Spleen (tissue), 11 donors: ENCODE results near the gene LPCAT3. TPM values are rescaled to one million over a fixed set of nuclear protein-coding genes. Genes with fewer than 3 reads are reported as not detected.

Experiments
- DNase-seq: peaks from one replicate; pipeline ENCODE4 v3.0.0-alpha.2; 2020
- H3K27ac ChIP-seq, 8 donors: fragments of 200-600 bp; sonication (generic) in 7 of 8; 1 replicate in 4 of 8; 2 replicates in 4 of 8; pipeline versions ENCODE4 v1.5.0 to v1.8.0; 2016 to 2021; ENCODE audit warnings: inconsistent platforms in 4 of 8, mild to moderate bottlenecking in 4 of 8, moderate library complexity in 1 of 8
- H3K27me3 ChIP-seq, 7 donors: fragments of 200-600 bp; sonication (generic) in 6 of 7; replicated peaks in 1 of 7; 1 replicate in 4 of 7; 2 replicates in 3 of 7; pipeline versions ENCODE4 v1.5.0 to v1.8.0; 2016 to 2021; ENCODE audit warnings: inconsistent platforms in 3 of 7, mild to moderate bottlenecking in 1 of 7
- H3K36me3 ChIP-seq, 6 donors: fragments of 200-600 bp; sonication (generic) in 5 of 6; 1 replicate in 4 of 6; 2 replicates in 2 of 6; pipeline versions ENCODE4 v1.5.0 to v1.8.0; 2016 to 2021; ENCODE audit warnings: inconsistent platforms in 2 of 6
- H3K4me1 ChIP-seq, 6 donors: fragments of 200-600 bp; sonication (generic) in 5 of 6; 1 replicate in 3 of 6; 2 replicates in 3 of 6; pipeline versions ENCODE4 v1.5.0 to v1.8.0; 2016 to 2021; ENCODE audit warnings: inconsistent platforms in 3 of 6
- H3K4me3 ChIP-seq, 8 donors: fragments of 200-600 bp; sonication (generic) in 7 of 8; 1 replicate in 4 of 8; 2 replicates in 4 of 8; pipeline versions ENCODE4 v1.5.0 to v1.8.0; 2016 to 2021; ENCODE audit warnings: inconsistent platforms in 4 of 8, mild to moderate bottlenecking in 4 of 8, moderate library complexity in 2 of 8
- H3K9me3 ChIP-seq, 8 donors: fragments of 200-600 bp; sonication (generic) in 7 of 8; 1 replicate in 4 of 8; 2 replicates in 4 of 8; pipeline versions ENCODE4 v1.5.0 to v1.8.0; 2016 to 2021; ENCODE audit warnings: inconsistent platforms in 4 of 8
- POLR2A ChIP-seq, 3 donors: fragments of 450-650 bp; IDR thresholded peaks; one replicate each; pipeline ENCODE4 v1.5.1; 2017; ENCODE audit warnings: antibody characterized with exemption in 3 of 3, mild to moderate bottlenecking in 1 of 3
- POLR2AphosphoS5 ChIP-seq, 3 donors: sonication (generic); formaldehyde crosslinking; IDR thresholded peaks; one replicate each; pipeline ENCODE4 v1.5.1; 2017; ENCODE audit warnings: antibody characterized with exemption in 3 of 3
- WGBS, 5 donors: extraction: QIAGEN DNeasy Blood & Tissue Kit in 3 of 5; methylation state at CpG; one replicate each; pipeline versions ENCODE4 v1.1.5 to v1.1.7; 2013 to 2018; 5-methylcytosine and 5-hydroxymethylcytosine counted together
- intact Hi-C: fragments of 100-400 bp; cut with DNase I; formaldehyde crosslinking; loops from one replicate; pipeline ENCODE4 v1.15.0; 2023; ENCODE audit warnings: low total_unique reads
- polyA plus RNA-seq, 3 donors: library from polyadenylated mRNA; stranded (reverse); fragments of 200-250 nt; gene quantifications; one replicate each; pipeline ENCODE4 v1.2.1, GENCODE V29; 2013
- total RNA-seq, 7 donors: library from RNA; depleted of rRNA in 3 of 7; stranded (reverse); fragments of >200 nt in 3 of 7; fragmentation: NEBNext Ultra II Directional in 4 of 7; extraction: Animal tissue kit (Norgen Biotek cat#: 25700) in 4 of 7; gene quantifications; one replicate each; pipeline versions ENCODE4 v1.1.0 to v1.2.1, GENCODE V29; 2016 to 2021
- TF ChIP-seq, protein P1 (sequence below), 11 experiments: fragments of 200-600 bp in 7 of 11; fragments of 450-650 bp in 4 of 11; sonication (generic) in 4 of 11; IDR thresholded peaks in 8 of 11; conservative IDR thresholded peaks in 3 of 11; 1 replicate in 7 of 11; 2 replicates in 4 of 11; pipeline versions ENCODE4 v1.4.0 to v1.8.0; 2016 to 2021; ENCODE audit warnings: antibody characterized with exemption in 11 of 11, inconsistent platforms in 4 of 11, mild to moderate bottlenecking in 1 of 11
- donor health status: healthy with polysubstance abuse.
- donor health status: DM: no; HTN: no; CAD: no; lungs with moderate emphysema.
- donor health status: DM: no; HTN: no; CAD: no.
- donor health status: Bipolar disorder and iron deficiency.
- donor health status: healthy.
- donor health status: DM: no; HTN: no; CAD: no.
- donor health status: DM: yes; HTN: yes; CAD: no.

Gene LPCAT3
- total and polyA plus RNA-seq, 10 donors = 9.7 to 52.5 (median 36.9) TPM

GRCh38 chr12:7016958-7017571, 1.2 kb downstream of the LPCAT3 start:
- Histone ChIP-seq H3K27ac (peak overlapping the region in 4 of 8 donors; percentile 92 to 98 (median 96)), H3K4me3 (peak overlapping the region in 7 of 8 donors; percentile 56 to 84 (median 77)), H3K27me3 (no peaks in the 10 kb centered on the region), H3K36me3 (peaks cover 0 to 36% (median 3%) of the 10 kb centered on the region in 6 donors), H3K9me3 (no peaks in the 10 kb centered on the region), H3K4me1 (peaks cover 12 to 53% (median 27%) of the 10 kb centered on the region in 6 donors)
- 75 to 82% (median 76%) methylated on average over 6 of the region's 6 CpGs for WGBS, 5 donors
- intact Hi-C loops = loop anchor here (10.0 kb wide), 1 partner anchor 78 kb away; the partner anchor contains the start of gene C1R
- TF ChIP-seq, protein P1, sequence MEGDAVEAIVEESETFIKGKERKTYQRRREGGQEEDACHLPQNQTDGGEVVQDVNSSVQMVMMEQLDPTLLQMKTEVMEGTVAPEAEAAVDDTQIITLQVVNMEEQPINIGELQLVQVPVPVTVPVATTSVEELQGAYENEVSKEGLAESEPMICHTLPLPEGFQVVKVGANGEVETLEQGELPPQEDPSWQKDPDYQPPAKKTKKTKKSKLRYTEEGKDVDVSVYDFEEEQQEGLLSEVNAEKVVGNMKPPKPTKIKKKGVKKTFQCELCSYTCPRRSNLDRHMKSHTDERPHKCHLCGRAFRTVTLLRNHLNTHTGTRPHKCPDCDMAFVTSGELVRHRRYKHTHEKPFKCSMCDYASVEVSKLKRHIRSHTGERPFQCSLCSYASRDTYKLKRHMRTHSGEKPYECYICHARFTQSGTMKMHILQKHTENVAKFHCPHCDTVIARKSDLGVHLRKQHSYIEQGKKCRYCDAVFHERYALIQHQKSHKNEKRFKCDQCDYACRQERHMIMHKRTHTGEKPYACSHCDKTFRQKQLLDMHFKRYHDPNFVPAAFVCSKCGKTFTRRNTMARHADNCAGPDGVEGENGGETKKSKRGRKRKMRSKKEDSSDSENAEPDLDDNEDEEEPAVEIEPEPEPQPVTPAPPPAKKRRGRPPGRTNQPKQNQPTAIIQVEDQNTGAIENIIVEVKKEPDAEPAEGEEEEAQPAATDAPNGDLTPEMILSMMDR (IDR thresholded peaks at IDR 0.05 in 8 of 11, conservative IDR thresholded peaks at IDR 0.05 in 3 of 11) = no peak
- TF ChIP-seq POLR2AphosphoS5 (IDR thresholded peaks at IDR 0.05) = no peak
- no peak for TF ChIP-seq POLR2A (IDR thresholded peaks at IDR 0.05)
- no peak for DNase-seq

DNA sequence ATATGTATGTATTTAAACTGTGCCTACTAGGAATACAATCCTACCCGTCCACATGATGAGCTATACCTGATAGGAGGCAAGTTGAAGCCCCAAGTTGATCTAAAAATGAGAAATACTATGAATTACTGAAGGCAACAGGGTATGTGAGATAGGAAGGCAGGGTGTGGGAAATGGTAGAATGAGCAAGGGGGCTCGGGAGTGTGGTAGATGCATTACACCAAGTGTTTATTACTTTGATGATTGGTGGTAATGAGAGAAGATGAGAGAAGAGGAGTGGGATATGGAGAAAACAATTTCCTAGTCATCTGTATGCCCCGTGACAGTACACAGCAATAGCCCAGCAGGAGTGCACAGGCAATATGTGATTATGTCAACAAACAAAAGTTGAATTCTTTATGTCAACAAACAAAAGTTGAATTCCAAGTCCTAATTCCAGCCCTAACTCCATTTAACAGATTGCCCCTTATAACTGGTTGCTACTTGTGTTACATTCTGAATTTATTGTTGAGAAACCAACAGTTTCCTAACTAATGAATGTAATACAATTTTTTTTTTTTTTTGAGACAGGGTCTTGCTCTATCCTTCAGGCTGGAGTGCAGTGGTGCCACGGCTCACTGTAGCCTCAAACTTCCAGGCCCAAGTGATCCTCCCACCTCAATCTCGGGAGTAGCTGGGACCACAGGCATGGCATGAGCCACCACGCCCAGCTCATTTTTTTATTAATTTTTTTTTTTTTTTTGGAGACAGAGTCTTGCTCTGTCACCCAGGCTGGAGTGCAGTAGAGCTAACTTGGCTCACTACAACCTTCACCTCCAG, 2.5 kb downstream of the LPCAT3 start:
- intact Hi-C loops = loop anchor here (10.0 kb wide), 1 partner anchor 79 kb away; the partner anchor contains the start of gene C1R
- Histone ChIP-seq H3K36me3 (peaks cover 0 to 49% (median 3%) of the 10 kb centered on the region in 6 donors), H3K4me3 (no peak overlapping the region), H3K4me1 (peaks cover 12 to 53% (median 27%) of the 10 kb centered on the region in 6 donors), H3K27me3 (no peaks in the 10 kb centered on the region), H3K9me3 (no peaks in the 10 kb centered on the region), H3K27ac (no peak overlapping the region)
- TF ChIP-seq POLR2AphosphoS5 (IDR thresholded peaks at IDR 0.05) (no peak), POLR2A (IDR thresholded peaks at IDR 0.05) (no peak)
- TF ChIP-seq, protein P1 (IDR thresholded peaks at IDR 0.05 in 8 of 11, conservative IDR thresholded peaks at IDR 0.05 in 3 of 11) = no peak
- WGBS, 5 donors = 81 to 96% (median 91%) methylated on average over 6 of the region's 6 CpGs
- no peak for DNase-seq

DNA sequence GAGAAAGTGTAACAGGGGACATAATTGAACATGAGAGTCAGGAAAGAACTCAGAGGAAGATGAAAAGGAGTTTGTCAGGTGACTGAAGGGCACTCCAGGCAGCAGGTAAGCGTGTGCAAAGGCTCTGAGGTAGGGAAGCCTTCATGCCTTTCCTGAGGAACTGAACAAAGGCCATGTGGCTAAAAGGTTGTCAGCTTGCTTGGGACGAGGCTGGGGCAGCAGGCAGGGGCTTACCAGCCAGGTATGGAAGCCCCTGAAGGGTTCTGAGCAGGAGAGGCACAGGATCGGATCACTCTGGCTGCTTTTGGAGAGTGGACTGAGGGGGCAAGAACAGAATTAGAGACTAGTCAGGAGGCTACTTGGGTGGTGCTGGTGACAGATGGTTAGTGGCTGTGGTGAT, 5.2 kb downstream of the LPCAT3 start:
- TF ChIP-seq, protein P1 (IDR thresholded peaks at IDR 0.05 in 8 of 11, conservative IDR thresholded peaks at IDR 0.05 in 3 of 11) = no peak
- no peak for TF ChIP-seq POLR2AphosphoS5 (IDR thresholded peaks at IDR 0.05)
- no peak for TF ChIP-seq POLR2A (IDR thresholded peaks at IDR 0.05)
- WGBS, 5 donors = 88 to 99% (median 95%) methylated on average over 3 of the region's 3 CpGs
- intact Hi-C loops = loop anchor here (10.0 kb wide), 1 partner anchor 82 kb away; the partner anchor contains the start of gene C1R
- Histone ChIP-seq H3K36me3 (peaks cover 0 to 75% (median 7%) of the 10 kb centered on the region in 6 donors), H3K4me1 (peaks cover 11 to 53% (median 26%) of the 10 kb centered on the region in 6 donors), H3K27me3 (no peaks in the 10 kb centered on the region), H3K27ac (no peak overlapping the region), H3K9me3 (no peaks in the 10 kb centered on the region), H3K4me3 (no peak overlapping the region)
- no peak for DNase-seq
